Putamen (tissue), 1 donor: ENCODE measurements around the gene GRM8.

Experiments
- DNase-seq: peaks from one replicate; pipeline ENCODE4 v3.0.0-alpha.2; 2016; ENCODE audit warnings: low spot score

Gene GRM8

DNA sequence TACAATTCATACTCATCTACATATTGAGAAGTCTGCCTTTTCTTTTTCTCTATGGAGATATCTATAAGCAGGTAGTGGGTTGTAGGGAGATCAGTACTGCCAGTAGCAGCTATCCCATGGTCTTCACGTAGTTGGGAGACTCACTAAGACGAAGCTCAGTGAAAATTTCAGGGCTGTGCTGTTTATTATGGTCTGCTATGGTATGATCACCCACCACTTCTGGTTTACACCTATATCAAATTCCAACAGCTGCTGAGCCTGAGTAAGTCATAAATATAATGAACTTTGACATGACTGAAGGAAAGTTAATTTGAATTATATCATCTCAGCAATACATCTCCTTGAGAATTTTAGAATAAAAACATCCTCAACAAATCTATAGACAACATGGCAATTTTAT lies 741.7 kb downstream of the GRM8 start:
- DNase-seq, result no peak

GRCh38 chr7:126501617-126502016 lies 751.1 kb downstream of the GRM8 start:
- no peak for DNase-seq

- no peak for DNase-seq
These were observed 753.3 kb downstream of the GRM8 start for GRCh38 chr7:126499481-126499880.

- DNase-seq, result no peak
These were observed 757.0 kb downstream of the GRM8 start for GRCh38 chr7:126495733-126496132.

DNA sequence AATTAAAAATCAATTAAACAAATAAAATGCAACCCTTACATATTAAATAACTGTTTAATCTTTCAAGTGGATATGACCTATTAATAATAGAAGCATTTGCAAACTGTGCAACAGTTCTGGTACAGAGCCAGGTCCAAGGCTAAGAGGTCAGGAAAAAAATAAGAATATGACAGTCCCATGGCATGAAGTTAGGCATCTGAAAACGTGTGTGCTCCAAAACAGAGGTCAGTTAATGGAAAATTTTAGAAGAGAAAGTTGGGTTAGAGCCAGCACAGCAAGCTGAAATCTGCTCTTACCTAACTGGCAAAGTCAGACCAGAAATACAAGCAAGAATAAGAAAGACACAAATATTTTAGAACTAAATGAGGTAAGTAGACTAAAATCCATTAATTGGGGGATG lies 757.7 kb downstream of the GRM8 start:
- DNase-seq, result peak; percentile 0

DNA sequence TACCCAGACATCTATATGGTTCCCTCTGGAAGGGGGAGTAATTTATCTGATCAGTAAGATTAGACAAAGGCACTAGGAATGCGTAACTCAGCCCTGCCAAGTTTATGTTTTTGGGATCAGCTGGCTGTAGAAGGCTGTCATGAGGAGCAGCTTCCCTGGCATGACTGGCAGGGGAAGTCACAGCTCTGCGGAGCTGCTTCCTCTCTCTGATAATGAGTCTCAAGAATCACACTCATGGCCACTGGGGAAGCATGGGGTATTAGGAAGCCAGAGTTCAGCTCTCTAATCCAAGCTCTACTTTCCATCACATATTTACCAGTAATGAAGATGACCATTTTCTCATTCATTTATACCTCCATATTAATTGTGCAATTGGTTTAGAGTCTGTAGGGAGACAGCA lies 758.9 kb downstream of the GRM8 start:
- DNase-seq, result no peak

DNA sequence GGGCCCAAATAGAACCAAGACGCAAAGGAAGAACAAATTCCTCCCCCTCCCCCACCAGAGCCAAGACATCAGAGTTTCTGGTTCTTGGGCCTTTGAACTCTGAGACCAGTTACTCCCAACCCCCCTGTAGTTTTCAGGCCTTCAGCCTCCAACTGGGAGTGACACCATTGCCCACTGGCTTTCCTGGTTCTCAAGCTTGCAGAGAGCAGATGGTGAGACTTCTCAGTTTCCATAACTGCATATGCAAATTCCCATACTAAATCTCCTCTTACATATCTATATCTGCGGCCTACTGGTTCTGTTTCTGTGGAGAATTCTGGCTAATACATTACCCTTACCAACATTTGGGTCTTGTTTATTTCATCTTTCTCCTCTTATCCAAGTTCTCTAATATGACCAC lies 762.9 kb downstream of the GRM8 start:
- no peak for DNase-seq

- no peak for DNase-seq
These were observed 764.9 kb downstream of the GRM8 start for GRCh38 chr7:126487728-126488442.

GRCh38 chr7:126486806-126487205 lies 765.9 kb downstream of the GRM8 start:
- no peak for DNase-seq

GRCh38 chr7:126485791-126486190 lies 767.0 kb downstream of the GRM8 start:
- no peak for DNase-seq

GRCh38 chr7:126483972-126484371 lies 768.8 kb downstream of the GRM8 start:
- DNase-seq, result no peak

GRCh38 chr7:126472825-126473224 lies 779.9 kb downstream of the GRM8 start:
- no peak for DNase-seq

GRCh38 chr7:126462405-126462804 lies 790.3 kb downstream of the GRM8 start:
- DNase-seq, result no peak

DNA sequence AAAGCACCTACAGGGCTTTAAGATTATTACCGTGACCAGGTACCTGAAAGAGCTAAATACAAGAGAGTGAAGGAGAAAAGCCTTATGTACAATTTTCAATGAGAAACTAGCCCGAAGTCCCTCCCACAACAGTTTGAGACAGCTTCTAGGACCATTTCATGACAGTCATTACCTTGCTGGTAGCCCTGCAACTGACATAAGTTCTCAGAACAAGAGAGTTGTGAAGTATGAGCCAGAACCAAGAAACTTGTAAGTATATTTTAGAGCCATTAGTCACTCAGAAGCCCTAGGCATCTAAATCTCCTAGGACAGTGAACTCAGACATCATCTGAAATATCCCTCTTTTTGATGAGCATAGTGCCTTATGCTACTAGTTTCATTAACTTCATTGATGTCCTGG lies 792.1 kb downstream of the GRM8 start:
- no peak for DNase-seq

DNA sequence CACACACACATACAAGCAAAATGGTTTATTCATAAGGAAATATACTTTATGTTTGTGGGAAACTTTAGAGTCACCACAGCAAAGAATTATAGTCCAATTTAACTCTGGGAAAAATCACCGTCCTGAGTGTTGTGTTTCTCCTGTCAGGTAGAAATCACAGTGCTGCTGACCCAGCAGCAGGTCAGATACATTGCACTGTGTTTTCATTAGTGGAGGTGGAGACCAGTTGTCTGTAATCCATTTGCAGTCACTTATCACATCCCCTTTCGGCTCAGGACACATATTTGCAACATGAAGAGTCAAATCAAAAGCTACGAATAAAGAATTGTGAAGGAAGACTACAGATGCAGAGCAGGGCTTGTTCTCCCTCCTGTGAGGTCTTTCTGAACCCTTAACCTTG lies 799.6 kb downstream of the GRM8 start:
- DNase-seq, result no peak

GRCh38 chr7:126450269-126450671 lies 802.5 kb downstream of the GRM8 start:
- DNase-seq, result no peak

- DNase-seq, result no peak
These were observed 803.0 kb downstream of the GRM8 start for GRCh38 chr7:126449611-126450268.

- no peak for DNase-seq
These were observed 804.8 kb downstream of the GRM8 start for GRCh38 chr7:126447984-126448383.

DNA sequence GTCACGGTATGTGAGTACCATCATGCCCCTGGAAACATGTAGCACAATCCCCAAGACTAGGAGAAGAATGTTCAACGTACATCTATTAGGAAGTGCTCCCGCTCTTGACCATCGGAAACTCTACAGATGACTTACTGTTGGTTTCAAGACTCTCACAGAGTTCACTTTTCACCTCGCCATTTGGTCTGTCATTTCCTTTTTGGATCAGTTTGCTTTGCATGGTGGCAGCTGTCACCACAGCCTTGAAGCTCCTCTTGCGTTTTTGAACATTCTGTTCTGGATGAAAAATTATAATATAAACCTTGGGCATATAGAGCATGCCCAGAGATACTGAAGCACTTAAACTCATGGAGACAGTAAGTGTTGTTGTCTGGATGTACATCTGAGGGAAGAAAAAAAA lies 806.8 kb downstream of the GRM8 start:
- no peak for DNase-seq

GRCh38 chr7:126443951-126444350 lies 808.8 kb downstream of the GRM8 start:
- DNase-seq, result no peak

GRCh38 chr7:126442908-126443307 lies 809.8 kb downstream of the GRM8 start:
- DNase-seq, result no peak

GRCh38 chr7:126441745-126442144 lies 811.0 kb downstream of the GRM8 start:
- no peak for DNase-seq

DNA sequence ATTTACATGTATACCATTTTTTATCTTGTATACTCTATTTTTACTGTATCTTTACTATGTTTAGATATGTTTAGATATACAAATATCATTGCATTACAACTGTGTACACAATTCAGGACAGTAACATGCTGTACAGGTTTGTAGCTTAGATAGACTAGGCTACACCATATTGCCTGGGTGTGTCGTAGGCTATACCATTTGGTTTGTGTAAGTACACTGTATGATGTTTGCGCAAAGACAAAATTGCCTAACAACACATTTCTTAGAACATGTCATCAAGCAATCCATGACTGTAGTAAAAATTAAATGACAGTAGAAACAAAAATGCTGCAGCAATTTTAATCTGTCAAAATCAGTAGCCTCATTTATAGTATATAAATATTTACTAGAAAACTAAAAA lies 812.2 kb downstream of the GRM8 start:
- no peak for DNase-seq
